ENCODE data around the gene HIVEP3.

The HIVEP3 gene

GRCh38 chr1:41615981-41616380, 302.7 kb downstream of the HIVEP3 start:
- no peak for DNase-seq (ENCODE audit: low read depth in 2 of 2)

- DNase-seq (ENCODE audit: low read depth in 2 of 2) = no peak
Measured at GRCh38 chr1:41615316-41615715, 303.4 kb downstream of the HIVEP3 start.

DNA sequence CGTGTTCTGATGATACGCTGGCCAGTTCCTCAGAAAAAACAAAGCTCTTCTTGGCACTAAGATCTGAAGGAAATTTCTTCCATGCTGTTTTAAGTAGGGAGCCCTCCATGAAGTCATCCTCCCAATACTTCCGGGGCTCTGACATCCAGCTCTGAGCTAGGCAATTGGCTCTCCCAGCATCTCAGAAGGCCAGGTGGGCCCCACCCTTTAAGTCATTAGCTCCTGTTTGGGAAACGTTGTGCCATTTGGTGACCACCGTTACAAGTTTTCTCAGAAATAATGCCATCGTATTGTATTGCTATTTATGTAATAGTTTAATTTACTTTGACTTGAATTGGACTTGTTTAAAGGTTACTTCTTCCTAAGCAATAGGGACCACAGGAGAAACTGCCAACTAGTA, 303.9 kb downstream of the HIVEP3 start:
- DNase-seq (ENCODE audit: low read depth in 2 of 2) = no peak

GRCh38 chr1:41613689-41614574, 304.8 kb downstream of the HIVEP3 start:
- DNase-seq (ENCODE audit: low read depth in 2 of 2) = no peak

DNA sequence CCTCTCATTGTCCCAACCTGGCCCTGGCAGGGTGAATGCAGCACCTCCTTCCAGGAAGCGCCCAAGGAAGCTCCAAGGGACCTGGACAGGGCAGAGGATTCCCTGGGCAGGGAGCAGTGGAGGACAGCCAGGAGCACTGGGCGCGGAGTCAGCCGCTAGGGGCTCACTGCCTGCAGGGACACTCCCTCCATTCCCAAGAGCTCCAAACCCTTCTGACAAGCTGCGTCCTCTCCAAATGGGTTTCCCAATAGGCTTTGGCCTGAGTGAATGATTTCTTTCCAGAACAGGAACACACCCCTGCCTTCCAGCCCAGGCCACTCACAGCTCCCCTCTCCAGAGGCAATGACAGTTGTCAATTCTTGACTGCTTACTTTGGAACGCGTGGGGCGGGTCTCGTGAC, 305.8 kb downstream of the HIVEP3 start:
- no peak for DNase-seq (ENCODE audit: low read depth in 2 of 2)

- no peak for DNase-seq (ENCODE audit: low read depth in 2 of 2)
Measured at GRCh38 chr1:41611932-41612450, 306.7 kb downstream of the HIVEP3 start.

- no peak for DNase-seq (ENCODE audit: low read depth in 2 of 2)
Measured at GRCh38 chr1:41611068-41611931, 307.4 kb downstream of the HIVEP3 start.

DNA sequence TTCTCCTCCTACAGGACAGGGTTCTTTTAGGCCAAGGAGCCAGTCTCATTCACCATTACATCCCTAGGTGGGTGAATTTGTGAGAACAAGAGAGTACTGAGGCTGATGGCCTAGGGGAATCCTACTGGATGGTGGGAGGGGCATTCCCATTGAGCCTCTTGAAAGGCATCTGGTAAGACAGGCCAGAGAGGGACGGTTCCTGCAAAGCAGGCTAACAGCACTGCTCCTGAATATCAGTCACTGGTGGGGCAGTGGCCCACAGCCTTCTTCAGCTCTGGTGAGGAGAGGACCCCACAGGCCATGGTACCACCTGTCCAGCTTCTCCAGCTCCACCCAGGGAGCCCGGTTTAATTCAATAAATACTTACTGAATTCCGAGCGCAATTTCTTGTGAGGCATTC, 308.4 kb downstream of the HIVEP3 start:
- DNase-seq (ENCODE audit: low read depth in 2 of 2) = no peak

DNA sequence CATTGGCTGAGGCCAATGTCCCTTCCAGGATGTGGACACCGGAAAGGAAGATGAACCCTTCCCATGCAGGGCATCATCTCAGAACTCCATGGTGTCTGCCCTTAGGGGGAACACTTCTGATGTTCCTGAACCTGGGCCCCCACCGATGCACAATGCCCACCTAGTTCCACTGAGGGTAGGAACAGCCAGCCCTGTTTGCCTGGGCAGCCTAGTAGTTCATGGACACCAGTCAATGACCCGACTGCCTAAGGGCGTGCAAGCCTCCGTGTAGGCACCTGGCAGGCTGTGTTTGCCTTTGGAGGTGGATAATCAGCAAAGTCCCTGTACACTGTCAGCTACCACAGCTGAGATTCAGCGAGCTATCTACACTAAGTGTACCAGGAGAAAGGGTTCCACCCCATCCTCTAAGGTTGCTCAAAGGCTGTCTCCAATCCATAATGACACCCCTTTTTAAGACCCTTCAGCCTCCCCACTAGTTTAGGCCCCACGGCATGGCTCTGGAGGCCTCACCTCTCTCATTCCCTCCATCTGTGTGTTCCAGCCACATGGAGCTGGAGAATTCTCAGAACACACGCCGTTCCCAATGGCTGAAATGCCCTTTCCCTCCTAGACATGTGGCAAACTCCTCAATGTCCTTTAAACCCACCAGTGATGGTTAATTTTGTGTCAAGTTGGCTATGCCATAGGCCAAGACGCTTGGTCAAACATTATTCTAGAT, 309.4 kb downstream of the HIVEP3 start:
- no peak for DNase-seq (ENCODE audit: low read depth in 2 of 2)

DNA sequence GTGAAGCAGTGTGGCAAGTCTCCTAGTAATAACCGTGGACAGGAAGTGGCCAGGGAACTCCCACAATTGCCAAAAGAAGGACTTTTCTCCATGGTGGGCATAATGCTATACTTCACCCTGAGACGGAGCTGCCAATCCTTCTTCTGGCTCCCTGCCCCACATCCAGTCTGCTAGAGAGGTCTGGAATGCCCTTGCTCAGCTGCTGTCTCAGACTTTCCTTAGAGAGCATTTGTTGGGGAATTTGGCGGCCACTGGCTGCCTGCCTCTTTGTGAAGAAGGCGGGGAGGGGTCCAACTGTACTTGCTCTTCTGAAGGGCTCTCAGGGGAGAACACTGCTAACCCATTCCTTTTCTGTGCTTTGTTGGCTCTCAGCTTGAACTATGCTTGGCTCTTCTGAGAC, 310.5 kb downstream of the HIVEP3 start:
- DNase-seq (ENCODE audit: low read depth in 2 of 2) = no peak

- DNase-seq (ENCODE audit: low read depth in 2 of 2) = no peak
Measured at GRCh38 chr1:41607808-41608207, 310.9 kb downstream of the HIVEP3 start.

- no peak for DNase-seq (ENCODE audit: low read depth in 2 of 2)
Measured at GRCh38 chr1:41599912-41600311, 318.8 kb downstream of the HIVEP3 start.

DNA sequence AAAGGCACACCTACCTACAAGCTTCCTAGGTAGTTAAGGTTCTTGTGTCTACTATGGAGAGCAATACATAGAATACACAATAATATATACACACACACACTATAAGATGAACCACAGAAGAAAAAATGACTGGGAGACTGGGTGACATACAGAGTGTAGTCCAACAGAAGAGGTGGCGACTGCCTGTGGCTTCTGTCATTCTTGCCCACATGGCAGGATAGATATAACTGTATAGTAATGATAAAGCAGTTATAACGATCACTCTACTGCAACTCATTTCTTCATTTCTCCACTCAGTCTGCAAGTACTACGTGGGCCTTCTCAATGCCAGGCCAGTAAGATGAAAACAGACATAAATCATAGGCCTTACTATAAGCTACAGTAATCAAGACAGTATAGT, 320.4 kb downstream of the HIVEP3 start:
- no peak for DNase-seq (ENCODE audit: low read depth in 2 of 2)

DNA sequence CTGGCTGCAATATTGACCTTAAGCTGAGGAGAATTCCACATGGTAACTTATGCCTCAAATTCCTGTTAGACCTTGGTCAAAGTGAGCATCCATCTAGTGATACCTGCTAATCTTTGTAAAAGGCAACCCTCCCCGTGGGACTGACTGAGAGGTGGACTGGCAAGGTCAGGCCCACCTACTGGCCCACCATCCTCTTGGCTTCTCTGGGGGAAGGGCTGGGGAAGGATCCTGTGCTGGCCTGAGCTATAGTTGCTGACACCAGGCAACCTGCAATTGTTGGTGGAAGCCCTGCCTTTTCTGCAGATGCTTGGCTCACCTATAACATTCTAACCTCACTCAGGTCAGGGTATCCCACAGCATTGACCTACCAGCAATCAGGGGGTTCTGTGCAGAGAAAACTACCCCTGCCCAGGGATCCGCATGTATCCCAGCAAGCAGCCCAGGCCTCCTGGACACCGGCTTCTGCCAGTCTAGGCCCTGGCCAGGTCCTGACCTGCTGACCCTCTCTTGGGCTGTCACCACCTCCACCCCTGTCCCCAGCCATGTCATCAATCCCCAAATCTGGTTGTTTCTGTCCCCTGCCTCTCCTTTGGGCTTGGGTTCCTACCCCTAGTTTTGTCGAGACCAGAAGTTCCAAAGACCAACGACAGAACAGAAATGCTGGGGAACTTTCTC, 326.1 kb downstream of the HIVEP3 start:
- DNase-seq (ENCODE audit: low read depth in 2 of 2) = no peak

DNA sequence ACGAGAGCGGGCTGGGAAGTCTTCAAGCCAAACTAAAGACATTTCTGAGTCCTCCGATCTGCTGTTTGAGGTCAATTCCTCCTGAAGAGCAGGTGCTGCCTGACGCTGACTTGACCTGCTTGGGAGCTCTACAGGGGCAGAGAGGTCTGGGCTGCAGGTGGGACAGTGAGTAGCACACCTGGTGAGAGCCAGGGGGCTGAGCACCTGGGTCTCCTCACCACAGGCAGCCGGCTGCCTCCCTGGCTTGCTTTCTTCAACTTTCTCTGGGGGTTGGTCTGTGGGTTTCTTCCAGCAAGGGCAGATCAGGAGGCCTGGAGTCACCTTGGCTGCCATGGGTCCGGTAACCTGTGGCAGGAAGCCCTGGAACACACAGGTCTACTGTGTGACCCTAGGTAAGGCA, 326.8 kb downstream of the HIVEP3 start:
- no peak for DNase-seq (ENCODE audit: low read depth in 2 of 2)

GRCh38 chr1:41590331-41590730, 328.4 kb downstream of the HIVEP3 start:
- DNase-seq (ENCODE audit: low read depth in 2 of 2) = no peak

DNA sequence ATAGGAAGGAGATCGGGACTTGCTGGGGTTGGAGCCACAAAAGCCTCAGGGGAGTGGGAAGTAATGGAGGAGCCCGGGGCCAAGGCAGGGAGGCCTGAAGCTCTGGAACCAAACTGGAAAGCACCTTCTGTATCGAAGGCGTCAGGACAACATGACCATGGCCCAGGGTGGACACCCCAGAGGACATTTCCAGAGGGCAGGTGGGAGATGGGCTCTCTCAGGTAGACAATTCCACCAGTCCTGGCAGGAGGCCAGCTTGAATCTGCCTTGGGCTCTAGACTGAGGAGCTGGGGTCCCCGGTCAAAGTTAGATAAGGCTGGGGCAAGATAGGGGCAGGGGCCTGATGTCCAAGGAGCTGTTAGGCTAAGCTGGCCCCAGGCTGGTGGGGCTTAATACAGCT, 329.3 kb downstream of the HIVEP3 start:
- no peak for DNase-seq (ENCODE audit: low read depth in 2 of 2)

DNA sequence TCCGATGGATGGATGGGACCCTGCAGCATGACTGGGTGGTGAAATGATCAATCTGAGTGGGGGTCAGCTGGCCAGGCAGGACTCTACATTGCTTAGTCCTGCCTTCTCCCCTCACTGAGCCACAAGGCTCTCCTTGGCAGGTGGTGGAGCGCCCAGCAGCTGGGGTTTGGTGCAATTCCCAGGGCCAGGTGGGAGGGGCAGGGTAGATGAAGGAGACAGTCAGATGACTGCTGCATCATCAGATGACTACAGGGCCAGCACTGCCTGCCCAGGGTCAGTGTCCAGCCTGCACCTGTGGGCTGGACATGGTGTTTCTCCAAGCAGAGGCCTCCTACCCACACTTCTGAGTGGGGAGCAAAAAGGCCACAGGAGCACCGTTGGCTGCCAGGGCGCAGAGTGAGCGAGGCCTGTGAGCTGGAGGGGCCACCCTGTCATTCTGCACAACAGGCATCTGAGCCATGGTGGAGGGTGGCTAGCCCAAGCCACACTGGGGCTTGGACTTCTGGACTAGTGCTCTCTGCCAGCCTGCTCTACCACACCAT, 330.3 kb downstream of the HIVEP3 start:
- DNase-seq (ENCODE audit: low read depth in 2 of 2) = no peak

DNA sequence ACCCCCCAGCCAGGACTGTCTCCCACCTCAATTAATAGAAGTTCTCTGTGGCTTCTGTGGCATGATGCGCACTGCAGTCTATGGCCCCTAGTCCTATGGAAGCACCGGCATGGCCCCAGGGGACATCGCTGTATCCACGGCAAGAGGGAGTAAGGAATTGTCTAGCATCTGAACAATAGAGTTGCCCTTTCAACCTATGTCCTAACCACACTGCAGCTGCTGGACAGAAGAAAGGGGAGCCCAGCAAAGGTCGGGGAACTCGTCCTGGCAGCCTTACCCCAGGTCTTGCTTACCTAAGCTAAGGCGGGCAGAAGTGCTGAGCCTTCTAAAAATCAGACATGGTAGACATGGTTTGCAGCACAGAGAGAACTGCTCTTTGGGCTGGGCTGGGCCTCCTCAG, 330.9 kb downstream of the HIVEP3 start:
- no peak for DNase-seq (ENCODE audit: low read depth in 2 of 2)

GRCh38 chr1:41586230-41586629, 332.5 kb downstream of the HIVEP3 start:
- no peak for DNase-seq (ENCODE audit: low read depth in 2 of 2)
